K562 (cell line): ENCODE data around the gene FGF14. TPM values are rescaled to one million over a fixed set of nuclear protein-coding genes. Genes with fewer than 3 reads are reported as not detected.

Source experiments
- ATAC-seq: fragments of 200-7000 bp; cut with Tn5 transposase; 3 replicates; pipeline ENCODE4 v1.9.1; 2020; ENCODE audit warnings: moderate library complexity
- BruUV-seq: library from RNA; stranded (reverse); fragments of 400-500 nt; replicated peaks from 2 replicates; lab custom pipeline; 2021; lab: Mats Ljungman, UMichigan
- CTCF ChIA-PET: fragments of 300-600 bp; formaldehyde crosslinking; extraction: SDS; loops from one replicate; lab custom pipeline; 2021; ENCODE audit warnings: low intra/inter-chr PET ratio; lab: Yijun Ruan, JAX
- POLR2A ChIA-PET: fragments of 300-600, 350-650 bp; sonication (Branson Sonifier 250); formaldehyde crosslinking; extraction: SDS; loops from one replicate; lab custom pipeline; 2021; ENCODE audit warnings: antibody characterized with exemption, inconsistent platforms; lab: Yijun Ruan, JAX
- DNase-seq, 4 experiments: peaks; one replicate each; pipeline versions ENCODE4 v3.0.0 to v3.0.0-alpha.2; 2011 to 2018; ENCODE audit warnings: low spot score in 3 of 4, mixed read lengths in 3 of 4; ENCODE audit errors: extremely low read depth in 1 of 4
- FAIRE-seq: peaks from 2 replicates; lab custom pipeline; 2011; peaks lifted over from hg19 to GRCh38; lab: Jason Lieb, UNC
- H2AFZ ChIP-seq: 2 replicates; pipeline ENCODE4 v1.6.0; 2011; ENCODE audit warnings: low read depth, low read length, control low read depth, inconsistent platforms
- H3K27ac ChIP-seq: fragments of 200-600 bp; 3 replicates; pipeline ENCODE4 v1.8.0; 2011; ENCODE audit warnings: low read depth, mild to moderate bottlenecking, control low read depth, inconsistent platforms, low read length, moderate library complexity, mixed read lengths; ENCODE audit errors: extremely low read depth
- H3K27me3 ChIP-seq, 2 experiments: fragments of 300-600 bp in 1 of 2; 2 replicates in 1 of 2; 3 replicates in 1 of 2; pipeline versions ENCODE4 v1.6.0 to v1.8.0; 2011; ENCODE audit warnings: inconsistent platforms in 2 of 2, low read length in 2 of 2, mild to moderate bottlenecking in 1 of 2, mixed read lengths in 1 of 2, moderate library complexity in 1 of 2; ENCODE audit not compliant: control insufficient read depth in 2 of 2, insufficient read depth in 2 of 2
- H3K36me3 ChIP-seq: fragments of 300-600 bp; 3 replicates; pipeline ENCODE4 v1.8.0; 2011; ENCODE audit warnings: mild to moderate bottlenecking, low read length, inconsistent platforms; ENCODE audit not compliant: control insufficient read depth, insufficient read depth
- H3K4me1 ChIP-seq, 2 experiments: fragments of 200-600 bp in 1 of 2; replicated peaks in 1 of 2; 2 replicates in 1 of 2; 3 replicates in 1 of 2; pipeline versions ENCODE4 v1.5.1 to v1.8.0; 2011; ENCODE audit warnings: inconsistent platforms in 2 of 2, low read length in 2 of 2, mild to moderate bottlenecking in 1 of 2, mixed read lengths in 1 of 2, moderate library complexity in 1 of 2; ENCODE audit not compliant: control insufficient read depth in 2 of 2, insufficient read depth in 2 of 2
- H3K4me2 ChIP-seq: 2 replicates; pipeline ENCODE4 v1.6.1; 2011; ENCODE audit warnings: low read length, control low read depth, inconsistent platforms, mixed read lengths; ENCODE audit not compliant: insufficient read depth
- H3K4me3 ChIP-seq: fragments of 200-600 bp; sonication (generic), shearing (Covaris generic); 2 replicates; pipeline ENCODE4 v1.5.1; 2016; ENCODE audit warnings: control low read depth, inconsistent platforms
- H3K79me2 ChIP-seq: fragments of 200-600 bp; 3 replicates; pipeline ENCODE4 v1.8.0; 2011; ENCODE audit warnings: low read length, inconsistent platforms; ENCODE audit not compliant: control insufficient read depth, insufficient read depth
- H3K9ac ChIP-seq, 2 experiments: 2 replicates each; pipeline versions ENCODE4 v1.6.0 to v1.6.1; 2011; ENCODE audit warnings: low read depth in 2 of 2, low read length in 2 of 2, control low read depth in 1 of 2, inconsistent platforms in 1 of 2, mild to moderate bottlenecking in 1 of 2, mixed read lengths in 1 of 2; ENCODE audit not compliant: insufficient read depth in 1 of 2
- H3K9me1 ChIP-seq: one replicate; pipeline ENCODE4 v1.6.0; 2011; ENCODE audit warnings: inconsistent platforms, mild to moderate bottlenecking, low read length, moderate library complexity; ENCODE audit not compliant: control insufficient read depth, insufficient read depth
- H3K9me3 ChIP-seq: replicated peaks from 2 replicates; pipeline ENCODE4 v1.5.1; 2011; ENCODE audit warnings: low read depth, low read length, inconsistent platforms; ENCODE audit not compliant: control insufficient read depth, insufficient read depth
- H4K20me1 ChIP-seq: replicated peaks from 2 replicates; pipeline ENCODE4 v1.6.1; 2011; ENCODE audit warnings: low read length, inconsistent platforms, mixed read lengths; ENCODE audit not compliant: control insufficient read depth, insufficient read depth
- DDX20 ChIP-seq: fragments of 450-650 bp; IDR thresholded peaks from 2 replicates; pipeline ENCODE4 v1.6.1; 2016; ENCODE audit warnings: missing genetic modification characterization, low read depth, mild to moderate bottlenecking, missing compliant biosample characterization, moderate library complexity
- MYC ChIP-seq, 2 experiments: fragments of 250-450 bp in 1 of 2; sonication (Bioruptor Pico) in 1 of 2; IDR thresholded peaks; 2 replicates each; pipeline versions ENCODE4 v1.5.1 to v1.6.1; 2012 to 2021; ENCODE audit warnings: low read depth in 2 of 2, borderline replicate concordance in 1 of 2, improper control_type of control experiment in 1 of 2, low read length in 1 of 2, mild to moderate bottlenecking in 1 of 2, moderate library complexity in 1 of 2
- NCOR1 ChIP-seq: fragments of 450-650 bp; IDR thresholded peaks from 2 replicates; pipeline ENCODE4 v1.6.1; 2016; ENCODE audit warnings: mild to moderate bottlenecking, moderate library complexity
- PHTF2 ChIP-seq: fragments of 250-450 bp; sonication (Bioruptor Pico); IDR thresholded peaks from 2 replicates; pipeline ENCODE4 v1.5.0; 2021; ENCODE audit warnings: mild to moderate bottlenecking
- SMARCB1 ChIP-seq: IDR thresholded peaks from 2 replicates; pipeline ENCODE4 v1.6.1; 2011; ENCODE audit warnings: improper control_type of control experiment, low read depth; ENCODE audit not compliant: insufficient read length
- TSC22D4 ChIP-seq: fragments of 450-650 bp; IDR thresholded peaks from 2 replicates; pipeline ENCODE4 v1.6.1; 2016; ENCODE audit warnings: missing genetic modification characterization, missing biosample characterization, control low read depth
- ZNF184 ChIP-seq: sonication (generic); formaldehyde crosslinking; IDR thresholded peaks from 2 replicates; pipeline ENCODE4 v1.5.0; 2020; ENCODE audit warnings: missing genetic modification reagents
- ZNF274 ChIP-seq: IDR thresholded peaks from 2 replicates; pipeline ENCODE4 v1.6.1; 2011; ENCODE audit warnings: low read depth, mild to moderate bottlenecking, low read length, moderate library complexity, borderline replicate concordance
- WGBS: fragments of 100-300 bp; shearing (Covaris generic); methylation state at CpG from one replicate; pipeline ENCODE4 v1.1.6; 2016; ENCODE audit warnings: low coverage, mixed read lengths; ENCODE audit not compliant: insufficient coverage; ENCODE audit errors: missing lambda C conversion rate; 5-methylcytosine and 5-hydroxymethylcytosine counted together
- in situ Hi-C: fragments of 300-500 bp; cut with MboI; formaldehyde crosslinking; loops from 4 replicates; pipeline ENCODE4 v1.15.0; 2018; ENCODE audit warnings: inconsistent platforms, mixed read lengths
- intact Hi-C: fragments of 100-400 bp; cut with micrococcal nuclease; formaldehyde crosslinking; loops from 2 replicates; pipeline ENCODE4 v1.14.2; 2022
- polyA plus RNA-seq, 8 experiments: library from polyadenylated mRNA; depleted of rRNA in 4 of 8; stranded (reverse) in 5 of 8; unstranded in 3 of 8; fragments of >200 nt; fragmentation: Nextera tagmentation in 2 of 8; fragmentation: Illumina TruSeq in 1 of 8; extraction: Ambion mirVana in 2 of 8; extraction: Trizol in 1 of 8; gene quantifications; 2 replicates each; pipeline versions ENCODE4 v1.2.1 to v1.2.3, GENCODE V29; 2011 to 2014; ENCODE audit warnings: inconsistent platforms in 1 of 8, missing spikeins in 1 of 8
- total RNA-seq, 7 experiments: library from RNA; depleted of rRNA in 6 of 7; stranded (reverse); fragments of >200 nt in 6 of 7; fragmentation: Illumina TruSeq in 2 of 7; extraction: Trizol in 2 of 7; gene quantifications; 2 replicates each; pipeline versions ENCODE4 v1.2.1 to v1.2.3, GENCODE V29; 2011 to 2021; ENCODE audit warnings: low replicate concordance in 1 of 7
- TF ChIP-seq, protein P1 (sequence below): IDR thresholded peaks from 3 replicates; pipeline ENCODE4 v1.6.1; 2011; ENCODE audit warnings: borderline replicate concordance, mild to moderate bottlenecking; ENCODE audit not compliant: insufficient read length, insufficient read depth
- TF ChIP-seq, protein P2 (sequence below): sonication (generic); formaldehyde crosslinking; IDR thresholded peaks from 2 replicates; pipeline ENCODE4 v1.4.0; 2020; ENCODE audit warnings: mild to moderate bottlenecking, missing genetic modification reagents
- TF ChIP-seq, protein P3 (sequence below): conservative IDR thresholded peaks from 2 replicates; pipeline ENCODE4 v1.6.1; 2011; ENCODE audit warnings: low read depth, mild to moderate bottlenecking, low read length; ENCODE audit not compliant: control insufficient read depth
- TF ChIP-seq, protein P4 (sequence below): sonication (generic); formaldehyde crosslinking; IDR thresholded peaks from 2 replicates; pipeline ENCODE4 v1.8.1; 2023; ENCODE audit warnings: mild to moderate bottlenecking, missing genetic modification reagents

Gene FGF14
- total and polyA plus RNA-seq, 9 of the 15 experiments (the other 6 are each of a cell fraction or from before 2014, with no cell fraction given), result not detected

DNA sequence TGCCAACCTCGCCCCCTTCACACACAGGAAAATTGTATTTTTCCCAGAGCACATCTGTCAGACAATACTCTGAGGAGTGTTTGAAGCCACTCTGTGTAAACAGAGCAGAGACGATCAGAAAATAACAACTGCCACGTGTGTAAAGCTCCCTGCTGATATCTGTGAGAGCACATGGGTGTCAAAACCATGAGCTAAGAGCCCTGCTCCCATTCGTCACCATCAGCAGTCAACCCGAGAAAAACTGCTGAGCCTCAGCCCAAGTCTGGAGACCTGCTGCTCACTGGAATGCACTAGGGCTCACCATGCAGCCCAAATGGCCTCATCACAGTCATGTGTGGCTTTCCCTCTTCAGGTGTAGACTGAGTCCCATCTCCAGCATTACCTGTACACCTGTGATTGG lies 304.1 kb downstream of the FGF14 start:
- DNase-seq (no peak), ATAC-seq (no peak), FAIRE-seq (no peak)
- intact Hi-C loops (no loop called here), in situ Hi-C loops (no loop called here)
- no TSS peak for BruUV-seq
- Histone ChIP-seq H3K9ac (no peak overlapping the region), H4K20me1 (no peaks in the 10 kb centered on the region), H3K4me3 (no peak overlapping the region), H2AFZ (no peak overlapping the region), H3K4me2 (no peak overlapping the region), H3K79me2 (no peaks in the 10 kb centered on the region), H3K27ac (no peak overlapping the region), H3K9me3 (no peaks in the 10 kb centered on the region), H3K4me1 (no peaks in the 10 kb centered on the region), H3K9me1 (no peaks in the 10 kb centered on the region), H3K36me3 (no peaks in the 10 kb centered on the region), H3K27me3 (no peaks in the 10 kb centered on the region)
- CTCF ChIA-PET, result no interaction called here
- 0% methylated on average over 4 of the region's 5 CpGs for WGBS
- POLR2A ChIA-PET, result no interaction called here
- TF ChIP-seq, protein P1, sequence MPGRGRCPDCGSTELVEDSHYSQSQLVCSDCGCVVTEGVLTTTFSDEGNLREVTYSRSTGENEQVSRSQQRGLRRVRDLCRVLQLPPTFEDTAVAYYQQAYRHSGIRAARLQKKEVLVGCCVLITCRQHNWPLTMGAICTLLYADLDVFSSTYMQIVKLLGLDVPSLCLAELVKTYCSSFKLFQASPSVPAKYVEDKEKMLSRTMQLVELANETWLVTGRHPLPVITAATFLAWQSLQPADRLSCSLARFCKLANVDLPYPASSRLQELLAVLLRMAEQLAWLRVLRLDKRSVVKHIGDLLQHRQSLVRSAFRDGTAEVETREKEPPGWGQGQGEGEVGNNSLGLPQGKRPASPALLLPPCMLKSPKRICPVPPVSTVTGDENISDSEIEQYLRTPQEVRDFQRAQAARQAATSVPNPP, result no peak
- TF ChIP-seq TSC22D4 (tag) (no peak), ZNF274 (no peak), DDX20 (tag) (no peak), SMARCB1 (no peak), NCOR1 (no peak), MYC (IDR thresholded peaks at IDR 0.05; ENCODE audit: low read depth, low read length) (no peak), MYC (CRISPR knock-in tag; IDR thresholded peaks at IDR 0.05; ENCODE audit: borderline replicate concordance, low read depth) (no peak), PHTF2 (CRISPR knock-in tag) (no peak), ZNF184 (no peak)
- TF ChIP-seq, protein P2, sequence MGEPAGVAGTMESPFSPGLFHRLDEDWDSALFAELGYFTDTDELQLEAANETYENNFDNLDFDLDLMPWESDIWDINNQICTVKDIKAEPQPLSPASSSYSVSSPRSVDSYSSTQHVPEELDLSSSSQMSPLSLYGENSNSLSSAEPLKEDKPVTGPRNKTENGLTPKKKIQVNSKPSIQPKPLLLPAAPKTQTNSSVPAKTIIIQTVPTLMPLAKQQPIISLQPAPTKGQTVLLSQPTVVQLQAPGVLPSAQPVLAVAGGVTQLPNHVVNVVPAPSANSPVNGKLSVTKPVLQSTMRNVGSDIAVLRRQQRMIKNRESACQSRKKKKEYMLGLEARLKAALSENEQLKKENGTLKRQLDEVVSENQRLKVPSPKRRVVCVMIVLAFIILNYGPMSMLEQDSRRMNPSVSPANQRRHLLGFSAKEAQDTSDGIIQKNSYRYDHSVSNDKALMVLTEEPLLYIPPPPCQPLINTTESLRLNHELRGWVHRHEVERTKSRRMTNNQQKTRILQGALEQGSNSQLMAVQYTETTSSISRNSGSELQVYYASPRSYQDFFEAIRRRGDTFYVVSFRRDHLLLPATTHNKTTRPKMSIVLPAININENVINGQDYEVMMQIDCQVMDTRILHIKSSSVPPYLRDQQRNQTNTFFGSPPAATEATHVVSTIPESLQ (CRISPR knock-in tag), result no peak
- TF ChIP-seq, protein P3, sequence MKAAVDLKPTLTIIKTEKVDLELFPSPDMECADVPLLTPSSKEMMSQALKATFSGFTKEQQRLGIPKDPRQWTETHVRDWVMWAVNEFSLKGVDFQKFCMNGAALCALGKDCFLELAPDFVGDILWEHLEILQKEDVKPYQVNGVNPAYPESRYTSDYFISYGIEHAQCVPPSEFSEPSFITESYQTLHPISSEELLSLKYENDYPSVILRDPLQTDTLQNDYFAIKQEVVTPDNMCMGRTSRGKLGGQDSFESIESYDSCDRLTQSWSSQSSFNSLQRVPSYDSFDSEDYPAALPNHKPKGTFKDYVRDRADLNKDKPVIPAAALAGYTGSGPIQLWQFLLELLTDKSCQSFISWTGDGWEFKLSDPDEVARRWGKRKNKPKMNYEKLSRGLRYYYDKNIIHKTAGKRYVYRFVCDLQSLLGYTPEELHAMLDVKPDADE, result no peak
- TF ChIP-seq, protein P4, sequence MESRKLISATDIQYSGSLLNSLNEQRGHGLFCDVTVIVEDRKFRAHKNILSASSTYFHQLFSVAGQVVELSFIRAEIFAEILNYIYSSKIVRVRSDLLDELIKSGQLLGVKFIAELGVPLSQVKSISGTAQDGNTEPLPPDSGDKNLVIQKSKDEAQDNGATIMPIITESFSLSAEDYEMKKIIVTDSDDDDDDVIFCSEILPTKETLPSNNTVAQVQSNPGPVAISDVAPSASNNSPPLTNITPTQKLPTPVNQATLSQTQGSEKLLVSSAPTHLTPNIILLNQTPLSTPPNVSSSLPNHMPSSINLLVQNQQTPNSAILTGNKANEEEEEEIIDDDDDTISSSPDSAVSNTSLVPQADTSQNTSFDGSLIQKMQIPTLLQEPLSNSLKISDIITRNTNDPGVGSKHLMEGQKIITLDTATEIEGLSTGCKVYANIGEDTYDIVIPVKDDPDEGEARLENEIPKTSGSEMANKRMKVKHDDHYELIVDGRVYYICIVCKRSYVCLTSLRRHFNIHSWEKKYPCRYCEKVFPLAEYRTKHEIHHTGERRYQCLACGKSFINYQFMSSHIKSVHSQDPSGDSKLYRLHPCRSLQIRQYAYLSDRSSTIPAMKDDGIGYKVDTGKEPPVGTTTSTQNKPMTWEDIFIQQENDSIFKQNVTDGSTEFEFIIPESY, result no peak
